GM18951 (cell line): Measurements from ENCODE around the gene WDR38.

Experiments used
- POLR2A ChIP-seq: IDR thresholded peaks from 4 replicates; pipeline ENCODE4 v1.6.1; 2011; ENCODE audit warnings: mild to moderate bottlenecking; ENCODE audit not compliant: insufficient read length, insufficient read depth; ENCODE audit errors: extremely low read depth
- in situ Hi-C: fragments of 300-500 bp; cut with MboI; formaldehyde crosslinking; loops from one replicate; pipeline ENCODE4 v1.12.0; 2022; ENCODE audit warnings: low sequenced_read_pairs, mixed read lengths, inconsistent platforms; ENCODE audit not compliant: unreplicated experiment

WDR38 gene

DNA sequence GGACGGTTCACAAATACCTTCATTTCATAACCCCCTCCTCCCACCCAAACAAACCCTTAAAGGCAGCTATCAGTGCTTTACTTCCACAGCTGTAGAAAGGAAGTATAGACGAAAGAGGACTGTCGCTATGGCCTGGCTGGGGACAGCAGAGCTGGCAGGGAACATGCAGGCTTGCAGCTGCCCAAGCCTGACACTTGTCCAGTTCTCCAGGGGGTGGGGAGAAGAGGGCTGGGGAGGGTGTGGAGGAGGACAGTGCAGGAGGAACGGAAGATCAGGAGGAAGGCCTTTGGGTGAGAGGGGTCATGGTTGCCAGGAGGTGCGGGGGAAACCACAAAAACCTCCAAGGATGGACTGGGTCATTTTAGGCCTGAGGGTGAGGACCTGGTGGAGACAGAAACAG is 34.6 kb downstream of the WDR38 start:
- in situ Hi-C loops = no loop called here
- TF ChIP-seq POLR2A = no peak

DNA sequence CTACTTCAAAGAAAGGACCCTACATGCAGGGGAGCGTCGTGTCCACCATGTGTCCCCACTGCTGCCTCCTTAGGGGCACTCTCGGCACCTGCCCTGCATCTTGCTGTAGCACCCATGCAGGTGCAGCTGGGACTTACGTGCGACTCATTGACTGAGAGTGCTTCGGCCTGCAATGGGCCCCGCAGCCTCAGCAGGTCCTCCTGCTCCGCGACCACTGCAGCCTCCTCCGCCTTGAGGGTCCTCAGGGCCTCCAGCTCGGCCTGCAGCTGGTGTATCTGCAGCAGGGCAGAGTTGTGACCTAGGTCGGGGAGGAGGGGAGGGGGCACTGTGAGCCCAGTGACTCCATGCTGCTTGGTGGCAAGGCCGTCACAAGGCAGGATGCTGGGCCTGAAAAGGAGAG is 35.7 kb downstream of the WDR38 start:
- in situ Hi-C loops = no loop called here
- TF ChIP-seq POLR2A = no peak

GRCh38 chr9:124890179-124890578 is 36.9 kb downstream of the WDR38 start:
- TF ChIP-seq POLR2A = no peak
- in situ Hi-C loops = no loop called here

DNA sequence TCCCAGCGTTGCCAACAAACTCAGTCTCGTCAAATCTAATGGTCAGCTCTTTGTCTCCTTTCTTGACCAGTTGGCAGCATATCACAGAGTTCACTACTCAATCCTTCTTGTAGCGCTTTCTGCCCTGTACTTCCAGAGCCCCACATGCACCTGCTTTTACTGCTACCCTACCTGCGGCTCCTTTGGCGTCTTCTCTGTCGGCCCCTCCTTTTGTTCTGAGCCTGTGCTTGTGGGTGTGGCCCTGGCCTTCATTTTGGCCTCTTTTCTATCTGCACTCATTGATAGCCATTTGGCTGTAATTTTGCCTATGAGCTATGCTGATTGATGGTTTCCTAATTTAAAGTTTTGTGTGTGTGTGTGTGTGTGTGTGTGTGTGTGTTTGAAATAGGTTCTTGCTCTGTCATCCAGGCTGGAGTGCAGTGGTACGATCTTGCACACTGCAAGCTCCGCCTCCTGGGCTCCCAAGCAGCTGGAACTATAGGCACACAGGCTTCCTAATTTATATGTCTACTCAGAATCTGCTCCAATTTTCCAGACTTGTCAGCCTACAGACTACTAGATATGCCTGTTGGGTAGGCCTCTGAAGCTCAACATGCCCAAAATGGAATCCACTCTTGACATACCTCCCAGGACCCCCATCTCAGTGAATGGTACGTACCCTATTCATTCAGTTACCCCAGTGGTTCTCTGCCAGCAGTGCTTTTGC is 40.9 kb downstream of the WDR38 start:
- no peak for TF ChIP-seq POLR2A
- in situ Hi-C loops = no loop called here

DNA sequence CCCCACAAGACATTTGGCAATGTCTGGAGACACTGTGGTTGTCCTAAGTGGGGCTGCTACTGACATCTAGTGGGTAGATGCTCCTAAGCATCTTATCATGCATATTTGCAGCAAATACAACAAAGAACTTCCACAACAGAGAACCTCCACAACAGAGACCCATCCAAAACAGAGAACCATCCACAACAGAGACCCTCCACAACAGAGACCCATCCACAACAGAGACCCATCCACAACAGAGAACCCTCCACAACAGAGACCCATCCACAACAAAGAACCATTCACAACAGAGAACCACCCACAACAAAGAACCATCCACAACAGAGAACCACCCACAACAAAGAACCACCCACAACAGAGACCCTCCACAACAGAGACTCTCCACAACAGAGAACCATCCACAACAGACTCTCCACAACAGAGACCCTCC is 41.5 kb downstream of the WDR38 start:
- TF ChIP-seq POLR2A = no peak
- in situ Hi-C loops = no loop called here

GRCh38 chr9:124897570-124898460 is 44.6 kb downstream of the WDR38 start:
- no peak for TF ChIP-seq POLR2A
- in situ Hi-C loops = no loop called here

DNA sequence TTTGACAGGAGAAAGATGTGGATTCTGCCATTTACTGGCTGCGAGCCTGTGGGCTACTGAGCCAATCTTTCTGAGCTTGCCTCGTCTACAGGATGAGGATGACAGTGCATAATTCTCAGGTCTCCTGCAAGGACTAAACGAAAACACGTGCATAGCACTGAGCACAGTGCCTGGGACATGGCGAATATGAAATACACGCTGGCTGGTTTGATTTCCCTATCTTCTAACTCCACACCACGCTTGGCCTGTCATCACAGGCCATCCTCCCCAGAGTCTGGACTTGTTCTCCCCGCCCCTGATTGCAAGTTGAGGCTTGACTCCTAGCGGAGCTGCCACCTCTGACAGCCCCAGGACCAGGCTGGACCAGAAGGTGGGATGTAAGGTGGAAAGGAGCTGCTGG is 46.6 kb downstream of the WDR38 start:
- TF ChIP-seq POLR2A = no peak
- in situ Hi-C loops = no loop called here

DNA sequence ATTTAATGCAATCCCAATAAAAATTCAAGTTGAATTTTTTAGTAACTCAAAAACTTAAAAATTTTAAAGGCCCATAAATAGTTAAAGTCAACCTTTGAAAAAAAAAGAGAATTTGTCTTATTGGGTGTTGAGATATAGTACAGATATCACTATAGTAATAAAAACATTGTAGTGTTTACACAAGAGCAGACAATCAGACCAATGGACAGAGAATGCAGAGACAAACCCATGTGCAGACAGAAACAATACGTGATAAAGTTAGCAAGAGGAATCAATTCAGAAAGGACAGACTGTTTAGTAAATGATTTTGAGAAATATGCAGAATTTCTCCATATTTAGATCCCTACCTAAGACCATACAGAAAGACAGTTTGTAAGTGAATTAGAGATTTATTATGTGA is 53.7 kb downstream of the WDR38 start:
- TF ChIP-seq POLR2A = no peak
- in situ Hi-C loops = no loop called here
